C1 segment of cervical spinal cord (tissue), 14 donors: ENCODE measurements around the gene DIPK1C.
A peak's percentile ranks its signal among the peaks of the same experiment; 100 is the strongest.

Experiments
- DNase-seq, 14 donors: peaks; one replicate each; lab custom pipeline; 2025; lab: John Stamatoyannopoulos, UW

DIPK1C gene

GRCh38 chr18:74420926-74421325 lies 36.2 kb downstream of the DIPK1C start:
- DNase-seq: no peak

DNA sequence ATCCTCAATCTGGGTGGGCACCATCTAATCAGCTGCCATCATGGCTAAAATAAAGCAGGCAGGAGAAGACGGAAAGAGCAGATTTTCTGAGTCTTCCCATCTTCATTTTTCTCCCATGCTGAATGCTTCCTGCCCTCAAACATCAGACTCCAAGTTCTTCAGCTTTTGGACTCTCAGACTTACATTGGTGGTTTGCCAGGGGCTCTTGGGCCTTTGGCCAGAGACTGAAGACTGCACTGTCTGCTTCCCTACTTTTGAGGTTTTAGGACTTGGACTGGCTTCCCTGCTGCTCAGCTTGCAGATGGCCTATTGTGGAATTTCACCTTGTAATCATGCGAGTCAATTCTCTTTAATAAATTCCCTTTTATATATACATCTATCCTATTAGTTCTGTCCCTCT lies 36.6 kb downstream of the DIPK1C start:
- DNase-seq: peak in 1 of 14 donors; percentile 17

- DNase-seq: no peak
These were observed 37.3 kb downstream of the DIPK1C start for GRCh38 chr18:74419761-74420160.

DNA sequence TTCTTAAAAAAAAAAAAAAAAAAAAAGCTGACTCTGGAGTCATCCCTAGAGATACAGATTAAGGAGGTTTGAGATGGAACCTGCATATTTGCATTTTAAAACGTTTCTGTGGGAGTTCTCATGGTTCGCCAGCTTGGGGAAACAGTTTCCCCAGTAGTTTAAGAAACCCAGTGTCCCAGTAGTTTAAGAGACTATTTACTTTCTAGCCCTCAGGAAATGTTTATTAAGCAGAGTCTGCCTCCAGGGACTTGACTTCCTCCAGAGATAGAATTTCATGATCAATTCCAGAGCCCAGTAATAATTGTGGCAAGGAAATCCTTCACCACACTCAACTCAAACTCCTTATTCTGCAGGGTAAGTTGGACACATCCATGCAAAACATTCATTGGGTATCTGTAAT lies 39.1 kb downstream of the DIPK1C start:
- no peak for DNase-seq

DNA sequence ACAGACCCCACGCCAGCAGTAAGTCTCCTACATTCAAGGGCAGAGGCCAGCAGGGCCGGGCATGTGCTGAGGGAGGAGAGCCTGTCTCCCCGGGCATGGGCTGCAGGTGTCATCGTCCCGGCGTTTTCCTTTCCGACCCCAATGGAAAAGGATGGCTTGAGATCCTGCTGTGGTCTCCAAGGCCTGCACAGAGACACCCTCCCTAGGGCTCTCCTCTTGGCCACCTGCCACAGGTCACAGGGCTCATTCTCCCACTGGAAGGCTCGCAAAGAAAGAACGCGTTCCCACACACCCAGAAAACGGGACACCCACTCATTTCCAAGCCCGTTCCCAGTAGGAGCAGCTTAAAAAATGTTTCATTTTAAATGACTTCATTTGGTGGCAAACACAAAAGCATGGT lies 41.0 kb downstream of the DIPK1C start:
- no peak for DNase-seq

DNA sequence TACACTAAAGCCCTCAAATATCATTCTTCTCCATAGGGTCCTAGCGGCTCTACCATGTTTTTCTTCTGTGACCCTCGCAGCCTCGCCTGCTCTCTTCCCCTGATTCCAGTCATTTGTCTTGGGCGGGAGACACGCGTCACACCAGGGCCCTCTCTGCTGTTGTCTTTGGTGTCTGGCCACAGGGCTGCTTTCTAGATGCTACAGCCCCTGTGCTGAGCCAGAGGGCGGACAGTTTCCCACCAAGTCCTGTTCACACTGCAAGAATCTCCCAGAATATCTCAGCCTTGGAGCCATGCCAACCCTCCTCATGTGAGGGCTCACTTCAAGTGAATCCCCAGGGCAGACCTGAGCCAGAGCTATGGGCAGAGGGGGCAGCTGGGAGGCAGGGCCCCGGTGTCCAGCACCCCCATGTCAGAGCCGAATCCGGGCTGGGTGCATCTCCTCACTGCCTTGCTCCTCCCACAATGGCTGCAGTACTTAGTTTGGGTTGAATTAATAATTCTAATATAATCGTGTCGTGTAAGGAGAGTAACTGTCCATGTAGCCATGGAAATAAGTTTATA lies 42.1 kb downstream of the DIPK1C start:
- no peak for DNase-seq

- DNase-seq: no peak
These were observed 43.3 kb downstream of the DIPK1C start for GRCh38 chr18:74413836-74414235.

GRCh38 chr18:74412116-74412880 lies 44.8 kb downstream of the DIPK1C start:
- DNase-seq: peak in 12 of 14 donors; percentile 29 to 75 (median 60)

GRCh38 chr18:74411475-74411874 lies 45.6 kb downstream of the DIPK1C start:
- peak in 1 of 14 donors; percentile 46 for DNase-seq

GRCh38 chr18:74410441-74410992 lies 46.6 kb downstream of the DIPK1C start:
- no peak for DNase-seq

DNA sequence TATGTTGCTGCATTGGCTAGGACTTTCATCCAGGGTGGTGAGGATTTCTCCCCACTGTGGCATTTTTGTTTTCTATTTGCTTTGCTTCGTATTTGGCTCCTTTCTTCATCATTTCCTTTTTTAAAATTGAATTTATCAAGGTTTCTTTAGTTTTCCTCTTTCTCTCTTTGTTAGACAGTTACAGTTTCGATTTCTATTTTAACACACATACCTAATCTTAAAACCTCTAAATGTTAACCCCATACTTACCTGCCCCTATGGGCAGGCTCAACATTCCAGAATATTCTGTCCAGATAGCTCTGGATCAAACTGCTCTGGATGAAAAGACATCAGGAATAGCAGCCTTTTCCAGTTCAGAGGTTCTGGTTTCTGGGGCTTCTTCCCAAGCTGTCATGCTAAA lies 49.2 kb downstream of the DIPK1C start:
- DNase-seq: no peak

GRCh38 chr18:74402806-74403433 lies 54.2 kb downstream of the DIPK1C start:
- DNase-seq: no peak

GRCh38 chr18:74400813-74401212 lies 56.3 kb downstream of the DIPK1C start:
- no peak for DNase-seq

DNA sequence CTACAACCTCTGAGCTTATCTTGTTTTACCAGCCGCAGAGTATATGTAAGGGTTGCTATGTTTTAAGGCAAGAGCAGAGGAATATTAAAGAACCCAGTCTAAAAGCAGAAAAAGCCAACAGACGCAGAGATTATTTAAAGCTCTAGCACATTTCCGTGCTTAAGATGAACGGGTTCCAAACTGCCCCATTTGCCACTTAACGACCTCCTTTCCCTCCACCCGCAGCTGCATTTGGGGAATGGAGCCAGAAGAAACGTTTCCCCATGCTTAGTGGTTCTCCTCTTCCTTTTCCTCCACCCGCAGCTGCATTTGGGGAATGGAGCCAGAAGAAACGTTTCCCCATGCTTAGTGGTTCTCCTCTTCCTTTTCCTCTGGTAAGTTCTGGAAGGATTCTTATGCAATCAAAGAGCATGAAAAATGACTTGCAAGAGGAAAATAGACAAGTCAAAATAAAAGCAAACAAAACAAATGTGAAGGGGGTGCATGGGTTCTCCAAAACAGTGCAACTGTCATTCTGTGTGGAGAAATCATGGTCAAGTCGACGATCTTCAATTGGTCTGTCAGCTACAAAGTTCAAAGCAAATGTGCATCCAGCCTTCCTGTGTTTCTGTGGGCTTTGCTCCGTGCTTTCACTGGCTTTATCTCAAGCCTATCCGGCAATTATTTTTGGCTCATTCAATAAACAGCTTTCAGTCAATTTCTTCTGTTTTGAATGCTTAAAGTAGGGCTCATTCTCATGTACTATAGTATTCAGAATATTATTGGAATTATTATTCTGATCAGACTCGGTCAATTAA lies 57.8 kb downstream of the DIPK1C start:
- DNase-seq: no peak

GRCh38 chr18:74397572-74397971 lies 59.5 kb downstream of the DIPK1C start:
- DNase-seq: no peak

GRCh38 chr18:74396171-74397169 lies 60.6 kb downstream of the DIPK1C start:
- DNase-seq: no peak

GRCh38 chr18:74395648-74396154 lies 61.4 kb downstream of the DIPK1C start:
- DNase-seq: no peak

- no peak for DNase-seq
These were observed 62.1 kb downstream of the DIPK1C start for GRCh38 chr18:74395006-74395405.

GRCh38 chr18:74392323-74392722 lies 64.8 kb downstream of the DIPK1C start:
- no peak for DNase-seq

GRCh38 chr18:74390900-74391299 lies 66.2 kb downstream of the DIPK1C start:
- no peak for DNase-seq
